Upper lobe of right lung (tissue), 1 donor: ENCODE measurements around the gene GRID1. TPM values are rescaled to one million over a fixed set of nuclear protein-coding genes. Genes with fewer than 3 reads are reported as not detected.

Experiments used
- ATAC-seq: fragments of 200-7000 bp; cut with Tn5 transposase; one replicate; pipeline ENCODE4 v1.9.1; 2020; ENCODE audit warnings: mild to moderate bottlenecking, moderate library complexity
- DNase-seq: peaks from one replicate; pipeline ENCODE4 v3.0.0-alpha.2; 2020
- H3K27ac ChIP-seq: fragments of 200-600 bp; one replicate; pipeline ENCODE4 v1.8.0; 2022
- H3K27me3 ChIP-seq: fragments of 200-600 bp; one replicate; pipeline ENCODE4 v1.8.0; 2022; ENCODE audit warnings: mild to moderate bottlenecking
- H3K36me3 ChIP-seq: fragments of 200-600 bp; one replicate; pipeline ENCODE4 v1.8.0; 2022
- H3K4me1 ChIP-seq: fragments of 200-600 bp; one replicate; pipeline ENCODE4 v1.8.0; 2022
- H3K4me3 ChIP-seq: fragments of 200-600 bp; one replicate; pipeline ENCODE4 v1.8.0; 2022; ENCODE audit warnings: mild to moderate bottlenecking
- H3K9me3 ChIP-seq: fragments of 200-600 bp; one replicate; pipeline ENCODE4 v1.8.0; 2022
- CTCF ChIP-seq: fragments of 200-600 bp; IDR thresholded peaks from one replicate; pipeline ENCODE4 v1.8.0; 2022; ENCODE audit warnings: antibody characterized with exemption
- intact Hi-C: fragments of 100-400 bp; cut with DNase I; formaldehyde crosslinking; loops from one replicate; pipeline ENCODE4 v1.11.0; 2022
- total RNA-seq: library from RNA; stranded (reverse); fragmentation: NEBNext Ultra II Directional; extraction: Animal tissue kit (Norgen Biotek cat#: 25700); gene quantifications from one replicate; pipeline ENCODE4 v1.2.1, GENCODE V29; 2021
- donor health status: DM: no; HTN: yes; CAD: no; lungs with severe emphysema.

GRID1 gene
- total RNA-seq, 1 donor from 2014 or later, result 3.0 TPM

- H3K9me3 ChIP-seq, result no peaks in the 10 kb centered on the region
- H3K27ac ChIP-seq, result no peak overlapping the region
- no peaks in the 10 kb centered on the region for H3K27me3 ChIP-seq
- intact Hi-C loops, result no loop called here
- no peaks in the 10 kb centered on the region for H3K36me3 ChIP-seq
- no peak overlapping the region for H3K4me3 ChIP-seq
- no peak for DNase-seq
- ATAC-seq, result no peak
- no peak for TF ChIP-seq CTCF
- H3K4me1 ChIP-seq, result no peaks in the 10 kb centered on the region
These were observed 760.2 kb downstream of the GRID1 start for GRCh38 chr10:85606401-85606800.

DNA sequence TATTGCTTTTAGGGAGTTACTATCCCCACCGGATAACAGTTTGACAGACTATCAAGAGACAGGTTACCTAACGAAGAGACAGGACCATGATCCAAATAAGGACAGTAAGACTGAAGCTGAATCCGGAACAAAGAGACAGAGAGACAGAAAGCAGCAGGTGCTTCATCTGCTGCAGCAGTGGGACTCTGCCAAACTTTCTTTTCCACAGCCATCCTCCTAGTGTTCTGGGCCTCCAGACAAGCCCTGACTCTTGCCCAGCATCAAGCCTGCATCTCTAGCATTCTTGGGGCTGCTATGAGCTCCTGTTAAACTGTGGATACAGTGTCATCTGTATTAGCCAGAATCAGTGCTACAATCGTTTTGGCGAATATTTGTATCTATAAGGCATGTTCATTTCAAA is 761.7 kb downstream of the GRID1 start:
- no peak overlapping the region for H3K4me3 ChIP-seq
- intact Hi-C loops, result no loop called here
- no peak for ATAC-seq
- DNase-seq, result no peak
- no peak overlapping the region for H3K27ac ChIP-seq
- no peaks in the 10 kb centered on the region for H3K27me3 ChIP-seq
- H3K36me3 ChIP-seq, result no peaks in the 10 kb centered on the region
- H3K9me3 ChIP-seq, result no peaks in the 10 kb centered on the region
- no peak for TF ChIP-seq CTCF
- no peaks in the 10 kb centered on the region for H3K4me1 ChIP-seq

DNA sequence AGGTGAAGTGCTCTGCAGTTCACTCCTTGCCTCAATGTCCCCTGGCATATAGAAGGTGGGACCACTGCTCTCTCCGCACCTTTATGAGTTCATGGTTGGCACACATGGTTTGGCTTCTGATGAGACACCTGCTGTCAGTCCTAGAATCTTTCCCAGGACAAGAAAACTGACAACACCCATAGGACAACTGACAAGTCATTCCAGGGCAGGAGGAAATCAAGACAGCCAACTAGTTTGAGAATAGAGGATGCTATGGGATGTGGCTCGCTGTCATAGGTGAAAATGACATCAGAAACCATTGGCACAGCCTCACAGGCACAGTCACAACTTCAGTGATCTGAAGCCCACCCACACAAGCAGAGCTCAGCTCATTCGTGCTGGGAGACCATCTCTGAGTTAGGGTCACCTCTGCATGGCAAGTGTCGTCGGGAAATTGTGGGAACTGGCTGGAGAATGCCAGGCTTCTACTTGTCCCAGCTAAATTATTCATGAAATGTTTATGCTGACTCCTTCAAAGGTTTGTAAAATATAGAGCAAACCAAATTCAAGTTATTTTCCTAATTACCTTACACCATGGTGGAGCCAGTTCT is 762.4 kb downstream of the GRID1 start:
- TF ChIP-seq CTCF, result no peak
- no peaks in the 10 kb centered on the region for H3K4me1 ChIP-seq
- no peak for DNase-seq
- H3K9me3 ChIP-seq, result no peaks in the 10 kb centered on the region
- no peaks in the 10 kb centered on the region for H3K27me3 ChIP-seq
- intact Hi-C loops, result no loop called here
- no peak overlapping the region for H3K4me3 ChIP-seq
- no peak overlapping the region for H3K27ac ChIP-seq
- H3K36me3 ChIP-seq, result no peaks in the 10 kb centered on the region
- ATAC-seq, result no peak

- intact Hi-C loops, result no loop called here
- TF ChIP-seq CTCF, result no peak
- H3K27me3 ChIP-seq, result no peaks in the 10 kb centered on the region
- H3K4me3 ChIP-seq, result no peak overlapping the region
- no peak for DNase-seq
- H3K9me3 ChIP-seq, result no peaks in the 10 kb centered on the region
- H3K27ac ChIP-seq, result no peak overlapping the region
- no peaks in the 10 kb centered on the region for H3K4me1 ChIP-seq
- H3K36me3 ChIP-seq, result no peaks in the 10 kb centered on the region
- no peak for ATAC-seq
These were observed 763.2 kb downstream of the GRID1 start for GRCh38 chr10:85603151-85603940.

DNA sequence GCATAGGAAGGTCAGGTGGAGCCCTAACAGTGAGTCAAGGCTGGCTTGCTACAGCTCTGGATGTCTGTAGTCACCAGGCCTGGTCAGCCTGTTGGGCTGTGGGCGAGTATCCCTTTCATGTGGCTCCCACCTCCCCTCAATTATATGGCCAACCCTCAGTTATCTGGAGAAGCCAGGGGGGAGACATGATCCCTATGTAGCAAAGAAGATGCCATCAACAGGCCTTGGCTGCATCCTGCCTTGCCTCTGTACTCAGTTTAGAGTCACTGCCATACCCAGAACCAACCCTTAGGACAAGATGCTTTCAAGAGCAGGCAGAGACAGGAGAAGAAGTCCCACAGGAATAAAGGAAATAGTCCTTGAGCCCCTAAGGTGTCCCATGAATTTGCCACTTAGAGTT is 763.9 kb downstream of the GRID1 start:
- ATAC-seq, result no peak
- no peak overlapping the region for H3K4me3 ChIP-seq
- DNase-seq, result no peak
- no peaks in the 10 kb centered on the region for H3K27me3 ChIP-seq
- intact Hi-C loops, result no loop called here
- no peaks in the 10 kb centered on the region for H3K4me1 ChIP-seq
- no peak for TF ChIP-seq CTCF
- no peaks in the 10 kb centered on the region for H3K9me3 ChIP-seq
- H3K27ac ChIP-seq, result no peak overlapping the region
- H3K36me3 ChIP-seq, result no peaks in the 10 kb centered on the region
